MCF 10A (cell line): ENCODE results near the gene COL23A1. TPM values are rescaled to one million over a fixed set of nuclear protein-coding genes. Genes with fewer than 3 reads are reported as not detected.

Experiments
- BruUV-seq: library from RNA; stranded (reverse); fragments of 400-500 nt; replicated peaks from 2 replicates; lab custom pipeline; 2021; lab: Mats Ljungman, UMichigan
- CTCF ChIA-PET: fragments of 300-600 bp; sonication (Branson Sonifier 250); formaldehyde crosslinking; extraction: SDS; loops from one replicate; lab custom pipeline; 2021; ENCODE audit warnings: antibody characterized with exemption, inconsistent platforms; lab: Yijun Ruan, JAX
- POLR2A ChIA-PET: fragments of 300-600, 350-650 bp; sonication (Branson Sonifier 250); formaldehyde crosslinking; extraction: SDS; loops from one replicate; lab custom pipeline; 2020; ENCODE audit warnings: antibody characterized with exemption, inconsistent platforms; lab: Yijun Ruan, JAX
- DNase-seq: peaks from one replicate; pipeline ENCODE4 v3.0.0-alpha.2; 2018; ENCODE audit not compliant: unreplicated experiment
- H3K27ac Mint-ChIP-seq: one replicate; pipeline ENCODE4 v1.8.0; 2022; ENCODE audit warnings: mild to moderate bottlenecking, low read depth, mixed read lengths; ENCODE audit not compliant: unreplicated experiment
- H3K27me3 Mint-ChIP-seq: one replicate; pipeline ENCODE4 v1.8.0; 2022; ENCODE audit warnings: mixed read lengths; ENCODE audit not compliant: insufficient read depth, unreplicated experiment
- H3K36me3 Mint-ChIP-seq: one replicate; pipeline ENCODE4 v1.8.0; 2022; ENCODE audit warnings: mild to moderate bottlenecking, moderate library complexity, mixed read lengths; ENCODE audit not compliant: insufficient read depth, unreplicated experiment
- H3K4me1 Mint-ChIP-seq: one replicate; pipeline ENCODE4 v1.8.0; 2022; ENCODE audit warnings: mixed read lengths; ENCODE audit not compliant: insufficient read depth, unreplicated experiment
- H3K4me3 Mint-ChIP-seq: one replicate; pipeline ENCODE4 v1.8.0; 2022; ENCODE audit warnings: mild to moderate bottlenecking, moderate library complexity, mixed read lengths; ENCODE audit not compliant: unreplicated experiment
- H3K9me3 Mint-ChIP-seq: one replicate; pipeline ENCODE4 v1.8.0; 2022; ENCODE audit warnings: mixed read lengths; ENCODE audit not compliant: unreplicated experiment
- CTCF ChIP-seq: fragments of 200-600 bp; IDR thresholded peaks from one replicate; pipeline ENCODE4 v1.8.0; 2022; ENCODE audit warnings: antibody characterized with exemption, mild to moderate bottlenecking; ENCODE audit not compliant: unreplicated experiment
- intact Hi-C: fragments of 100-400 bp; cut with micrococcal nuclease; formaldehyde crosslinking; loops from 2 replicates; pipeline ENCODE4 v1.14.1; 2022
- total RNA-seq: library from RNA; stranded (reverse); gene quantifications from 2 replicates; pipeline ENCODE4 v1.2.3, GENCODE V29; 2022

COL23A1 gene
- total RNA-seq, 1 experiment from 2014 or later: not detected

- no peak for TF ChIP-seq CTCF
- no peaks in the 10 kb centered on the region for H3K9me3 Mint-ChIP-seq
- H3K4me3 Mint-ChIP-seq: no peak overlapping the region
- no peaks in the 10 kb centered on the region for H3K4me1 Mint-ChIP-seq
- no peak overlapping the region for H3K27ac Mint-ChIP-seq
- no peak for DNase-seq
- CTCF ChIA-PET: no interaction called here
- no peaks in the 10 kb centered on the region for H3K36me3 Mint-ChIP-seq
- intact Hi-C loops: no loop called here
- POLR2A ChIA-PET: interaction anchor here (0.6 kb wide), 1 partner anchor 150 kb away, joined by 5 read pairs; no protein-coding TSS in a partner anchor
- peaks cover 21% of the 10 kb centered on the region for H3K27me3 Mint-ChIP-seq
- no TSS peak for BruUV-seq
These were observed 266.2 kb downstream of the COL23A1 start for GRCh38 chr5:178323961-178324360.

- Mint-ChIP-seq H3K4me1 (no peaks in the 10 kb centered on the region), H3K9me3 (no peaks in the 10 kb centered on the region), H3K4me3 (no peak overlapping the region), H3K27me3 (peaks cover 21% of the 10 kb centered on the region), H3K36me3 (no peaks in the 10 kb centered on the region), H3K27ac (no peak overlapping the region)
- no peak for TF ChIP-seq CTCF
- intact Hi-C loops: no loop called here
- POLR2A ChIA-PET: interaction anchor here (0.6 kb wide), 1 partner anchor 149 kb away, joined by 5 read pairs; no protein-coding TSS in a partner anchor
- DNase-seq: no peak
- CTCF ChIA-PET: interaction anchor here (0.6 kb wide), 1 partner anchor 31 kb away, joined by 3 read pairs; no protein-coding TSS in a partner anchor
- BruUV-seq: no TSS peak
These were observed 266.7 kb downstream of the COL23A1 start for GRCh38 chr5:178323541-178323865.

GRCh38 chr5:178322736-178323540 lies 267.3 kb downstream of the COL23A1 start:
- no peak overlapping the region for H3K4me3 Mint-ChIP-seq
- BruUV-seq: no TSS peak
- H3K27me3 Mint-ChIP-seq: peaks cover 21% of the 10 kb centered on the region

More at GRCh38 chr5:178322736-178323540, 267.3 kb downstream of the COL23A1 start:
- no peaks in the 10 kb centered on the region for H3K9me3 Mint-ChIP-seq
- H3K27ac Mint-ChIP-seq: no peak overlapping the region
- POLR2A ChIA-PET: no interaction called here
- no peak for DNase-seq
- no peak for TF ChIP-seq CTCF
- CTCF ChIA-PET: interaction anchor here (0.6 kb wide), 2 partner anchors 11 to 32 kb away, joined by 3 read pairs; no protein-coding TSS in a partner anchor
- no peaks in the 10 kb centered on the region for H3K36me3 Mint-ChIP-seq
- intact Hi-C loops: no loop called here
- H3K4me1 Mint-ChIP-seq: no peaks in the 10 kb centered on the region
